Measurements from ENCODE around the gene ENOX1. TPM values are rescaled to one million over a fixed set of nuclear protein-coding genes. Genes with fewer than 3 reads are reported as not detected.

Gene ENOX1
- total and polyA plus RNA-seq, 2 donors (not counting 3 experiments of a cell fraction or from before 2014, with no cell fraction given): 0.17 to 0.97 TPM

DNA sequence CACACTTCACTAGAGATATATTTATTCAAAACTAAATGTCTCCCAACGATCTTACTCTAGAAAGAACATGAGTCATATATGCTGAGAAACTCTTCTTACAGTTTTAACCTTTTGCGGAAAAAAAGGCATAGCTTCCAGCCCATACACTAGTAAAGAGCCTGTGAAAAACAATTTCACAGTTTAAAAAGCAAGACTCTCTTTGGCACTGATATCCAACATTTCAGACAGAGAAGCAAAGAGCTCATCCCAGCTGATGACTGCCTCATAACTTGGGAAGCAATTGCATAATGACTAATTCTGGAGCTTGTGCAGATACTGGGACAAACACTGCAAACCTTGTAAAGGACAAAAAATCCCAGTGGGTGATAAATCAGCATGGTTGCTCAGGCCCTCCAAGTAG, 88.0 kb downstream of the ENOX1 start:
- Histone ChIP-seq H3K27me3 (ENCODE audit: control insufficient read depth in 2 of 2, insufficient read depth in 2 of 2, low read length in 2 of 2) (peaks cover 0 to 2% of the 10 kb centered on the region in 2 experiments), H3K36me3 (ENCODE audit: control insufficient read depth in 2 of 2, extremely low read depth in 1 of 2, insufficient read depth in 2 of 2, low read length in 2 of 2) (no peaks in the 10 kb centered on the region), H4K20me1 (replicated peaks; ENCODE audit: control insufficient read depth, extremely low read depth, insufficient read depth, low read length) (no peaks in the 10 kb centered on the region), H3K9me3 (replicated peaks; ENCODE audit: control insufficient read depth, insufficient read depth, low read length) (no peaks in the 10 kb centered on the region), H3K4me3 (replicated peaks in 1 of 3; ENCODE audit: insufficient read depth in 1 of 3, low read depth in 1 of 3, low read length in 3 of 3) (no peak overlapping the region), H3K27ac (ENCODE audit: insufficient read depth, low read depth, low read length) (no peak overlapping the region), H3K4me1 (ENCODE audit: control insufficient read depth, extremely low read depth, insufficient read depth, low read length) (no peaks in the 10 kb centered on the region), H3K79me2 (ENCODE audit: control insufficient read depth, insufficient read depth, low read length) (no peaks in the 10 kb centered on the region), H2AFZ (ENCODE audit: low read depth, low read length) (no peak overlapping the region), H3K9ac (replicated peaks; ENCODE audit: extremely low read depth, insufficient read depth, low read length) (no peak overlapping the region), H3K4me2 (ENCODE audit: insufficient read depth, low read length) (no peak overlapping the region), H3K9me1 (replicated peaks; ENCODE audit: control insufficient read depth, extremely low read depth, insufficient read depth, low read length) (no peaks in the 10 kb centered on the region)
- no TSS peak for BruUV-seq (replicated peaks)
- intact Hi-C loops (cut with micrococcal nuclease): no loop called here
- ChIA-PET POLR2A (no interaction called here), CTCF (interaction anchor here (1.1 kb wide), 1 partner anchor 613 kb away, joined by 3 read pairs; no protein-coding TSS in a partner anchor)
- DNase-seq (ENCODE audit: low read depth, low spot score) (no peak), FAIRE-seq (no peak)
- no peak for TF ChIP-seq POLR2AphosphoS5 (IDR thresholded peaks at IDR 0.05; ENCODE audit: insufficient read depth, low read depth, low read length)
- no peak for TF ChIP-seq GATA2 (IDR thresholded peaks at IDR 0.05; ENCODE audit: insufficient read depth, insufficient read length, low read depth, low read length)
- dilution Hi-C loops (cut with MboI; ENCODE audit: extremely low pct_ligation_motif_present, low sequenced_read_pairs): no loop called here

DNA sequence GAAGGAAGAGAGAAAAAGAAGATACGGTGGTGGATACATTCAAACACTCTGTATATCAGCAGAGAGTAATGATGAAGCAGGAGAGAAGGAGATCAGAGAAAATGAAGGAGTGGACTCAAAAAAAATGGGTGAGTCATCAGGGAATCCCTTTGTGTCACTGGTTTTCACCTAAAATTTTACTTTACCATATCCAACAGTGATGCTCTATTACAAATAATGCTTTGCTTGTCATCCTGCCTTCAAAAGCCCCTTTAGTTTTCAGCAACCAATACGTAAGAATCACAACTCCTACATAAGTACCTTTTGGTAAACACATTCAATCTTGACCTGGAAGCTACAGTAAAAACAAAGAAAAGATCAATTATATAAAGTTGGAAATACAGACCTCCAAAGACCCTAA, 88.8 kb downstream of the ENOX1 start:
- no peak overlapping the region for H3K4me3 ChIP-seq (replicated peaks in 1 of 3; ENCODE audit: insufficient read depth in 1 of 3, low read depth in 1 of 3, low read length in 3 of 3)
- intact Hi-C loops (cut with micrococcal nuclease): no loop called here
- no peak overlapping the region for H2AFZ ChIP-seq (ENCODE audit: low read depth, low read length)
- ChIA-PET POLR2A (no interaction called here), CTCF (interaction anchor here (1.1 kb wide), 1 partner anchor 613 kb away, joined by 3 read pairs; no protein-coding TSS in a partner anchor)
- BruUV-seq (replicated peaks): no TSS peak
- no peak overlapping the region for H3K4me2 ChIP-seq (ENCODE audit: insufficient read depth, low read length)
- no peaks in the 10 kb centered on the region for H3K79me2 ChIP-seq (ENCODE audit: control insufficient read depth, insufficient read depth, low read length)
- dilution Hi-C loops (cut with MboI; ENCODE audit: extremely low pct_ligation_motif_present, low sequenced_read_pairs): no loop called here
- DNase-seq (ENCODE audit: low read depth, low spot score) (no peak), FAIRE-seq (no peak)
- no peaks in the 10 kb centered on the region for H3K36me3 ChIP-seq (ENCODE audit: control insufficient read depth in 2 of 2, extremely low read depth in 1 of 2, insufficient read depth in 2 of 2, low read length in 2 of 2)
- TF ChIP-seq EZH2 (IDR thresholded peaks at IDR 0.05; ENCODE audit: borderline replicate concordance, low read depth, low read length, severe bottlenecking) (no peak), POLR2AphosphoS5 (IDR thresholded peaks at IDR 0.05; ENCODE audit: insufficient read depth, low read depth, low read length) (no peak), POLR2A (IDR thresholded peaks at IDR 0.05; ENCODE audit: low read depth, low read length) (no peak), MYC (IDR thresholded peaks at IDR 0.05; ENCODE audit: low read depth, low read length) (no peak), JUN (IDR thresholded peaks at IDR 0.05; ENCODE audit: borderline replicate concordance, insufficient read depth, insufficient read length, low read depth) (no peak), FOS (IDR thresholded peaks at IDR 0.05; ENCODE audit: borderline replicate concordance, insufficient read depth, low read length) (no peak)
- TF ChIP-seq, protein P1, sequence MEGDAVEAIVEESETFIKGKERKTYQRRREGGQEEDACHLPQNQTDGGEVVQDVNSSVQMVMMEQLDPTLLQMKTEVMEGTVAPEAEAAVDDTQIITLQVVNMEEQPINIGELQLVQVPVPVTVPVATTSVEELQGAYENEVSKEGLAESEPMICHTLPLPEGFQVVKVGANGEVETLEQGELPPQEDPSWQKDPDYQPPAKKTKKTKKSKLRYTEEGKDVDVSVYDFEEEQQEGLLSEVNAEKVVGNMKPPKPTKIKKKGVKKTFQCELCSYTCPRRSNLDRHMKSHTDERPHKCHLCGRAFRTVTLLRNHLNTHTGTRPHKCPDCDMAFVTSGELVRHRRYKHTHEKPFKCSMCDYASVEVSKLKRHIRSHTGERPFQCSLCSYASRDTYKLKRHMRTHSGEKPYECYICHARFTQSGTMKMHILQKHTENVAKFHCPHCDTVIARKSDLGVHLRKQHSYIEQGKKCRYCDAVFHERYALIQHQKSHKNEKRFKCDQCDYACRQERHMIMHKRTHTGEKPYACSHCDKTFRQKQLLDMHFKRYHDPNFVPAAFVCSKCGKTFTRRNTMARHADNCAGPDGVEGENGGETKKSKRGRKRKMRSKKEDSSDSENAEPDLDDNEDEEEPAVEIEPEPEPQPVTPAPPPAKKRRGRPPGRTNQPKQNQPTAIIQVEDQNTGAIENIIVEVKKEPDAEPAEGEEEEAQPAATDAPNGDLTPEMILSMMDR (IDR thresholded peaks at IDR 0.05; ENCODE audit: extremely low read depth in 1 of 2, insufficient read depth in 1 of 2, low read depth in 1 of 2, low read length in 2 of 2): no peak
- TF ChIP-seq, protein P2, sequence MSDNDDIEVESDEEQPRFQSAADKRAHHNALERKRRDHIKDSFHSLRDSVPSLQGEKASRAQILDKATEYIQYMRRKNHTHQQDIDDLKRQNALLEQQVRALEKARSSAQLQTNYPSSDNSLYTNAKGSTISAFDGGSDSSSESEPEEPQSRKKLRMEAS (IDR thresholded peaks at IDR 0.05; ENCODE audit: insufficient read depth, insufficient read length): no peak
- no peaks in the 10 kb centered on the region for H3K9me1 ChIP-seq (replicated peaks; ENCODE audit: control insufficient read depth, extremely low read depth, insufficient read depth, low read length)
- no peaks in the 10 kb centered on the region for H4K20me1 ChIP-seq (replicated peaks; ENCODE audit: control insufficient read depth, extremely low read depth, insufficient read depth, low read length)
- no peak overlapping the region for H3K9ac ChIP-seq (replicated peaks; ENCODE audit: extremely low read depth, insufficient read depth, low read length)
- H3K9me3 ChIP-seq (replicated peaks; ENCODE audit: control insufficient read depth, insufficient read depth, low read length): no peaks in the 10 kb centered on the region
- no peaks in the 10 kb centered on the region for H3K4me1 ChIP-seq (ENCODE audit: control insufficient read depth, extremely low read depth, insufficient read depth, low read length)
- H3K27me3 ChIP-seq (ENCODE audit: control insufficient read depth in 2 of 2, insufficient read depth in 2 of 2, low read length in 2 of 2): peaks cover 0 to 2% of the 10 kb centered on the region in 2 experiments
- no peak overlapping the region for H3K27ac ChIP-seq (ENCODE audit: insufficient read depth, low read depth, low read length)
